ENCODE data around the gene SMKR1.

DNA sequence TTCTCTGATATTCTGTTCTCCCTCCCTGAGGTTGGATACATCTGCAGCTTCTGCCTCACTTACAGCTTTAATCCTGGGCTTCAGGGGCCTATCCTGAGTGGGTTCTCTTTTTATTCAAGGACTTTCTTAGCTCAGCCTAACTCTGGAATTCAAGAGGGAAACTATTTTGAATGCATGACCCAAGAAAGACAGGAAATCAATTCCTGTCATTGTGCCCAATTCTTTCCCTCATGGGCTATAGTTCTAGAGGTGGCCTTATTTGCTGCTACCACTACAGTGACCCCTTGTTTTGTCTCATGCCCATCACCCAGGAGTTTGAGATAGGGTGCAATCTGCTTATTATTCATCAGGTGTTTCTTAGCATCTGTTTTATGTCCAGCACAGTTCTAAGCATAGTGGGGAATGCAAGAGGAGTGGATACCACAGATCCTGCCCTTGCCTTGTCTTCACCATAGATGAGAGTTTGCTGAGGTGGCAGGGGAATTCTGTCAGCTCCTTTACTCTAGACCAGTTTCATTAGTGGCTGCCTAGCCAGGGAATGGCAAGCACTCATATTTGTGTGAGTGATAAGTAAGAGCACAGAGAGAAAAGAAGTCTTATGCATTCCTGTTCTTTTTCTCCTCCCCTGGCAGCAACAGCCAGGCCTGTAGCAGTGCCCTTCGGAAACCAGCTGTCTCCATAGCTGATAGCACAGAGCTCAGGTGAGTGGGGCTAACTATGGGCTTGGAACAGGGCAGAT is 48.7 kb upstream of the SMKR1 start:
- TF ChIP-seq POLR2A (IDR thresholded peaks at IDR 0.05) (no peak), CTCF (IDR thresholded peaks at IDR 0.05) (no peak)
